Bronchial epithelial cell (primary cell): ENCODE results near the gene OTUD1. TPM values are rescaled to one million over a fixed set of nuclear protein-coding genes. Genes with fewer than 3 reads are reported as not detected.

Source experiments
- DNase-seq: peaks from one replicate; pipeline ENCODE4 v3.0.0-alpha.2; 2010; ENCODE audit warnings: low read depth
- FAIRE-seq: peaks from 2 replicates; lab custom pipeline; 2011; peaks lifted over from hg19 to GRCh38; lab: Jason Lieb, UNC
- H3K27me3 ChIP-seq: 2 replicates; pipeline ENCODE4 v1.5.1; 2011; ENCODE audit warnings: low read length; ENCODE audit not compliant: control insufficient read depth, insufficient read depth
- H3K36me3 ChIP-seq: 2 replicates; pipeline ENCODE4 v1.5.1; 2011; ENCODE audit warnings: low read length; ENCODE audit not compliant: control insufficient read depth, insufficient read depth
- H3K4me3 ChIP-seq: 2 replicates; pipeline ENCODE4 v1.5.1; 2011; ENCODE audit warnings: mild to moderate bottlenecking, low read depth, low read length, control low read depth
- total RNA-seq: library from RNA; depleted of rRNA; stranded (reverse); fragments of >200 nt; gene quantifications from 2 replicates; pipeline ENCODE4 v1.2.1, GENCODE V29; 2014
- TF ChIP-seq, protein P1 (sequence below): IDR thresholded peaks from 2 replicates; pipeline ENCODE4 v1.5.1; 2011; ENCODE audit warnings: mild to moderate bottlenecking, moderate library complexity, low read length, control low read depth, inconsistent platforms; ENCODE audit not compliant: insufficient read depth, severe bottlenecking

OTUD1 gene
- total RNA-seq, 1 donor from 2014 or later, result 16.8 TPM

DNA sequence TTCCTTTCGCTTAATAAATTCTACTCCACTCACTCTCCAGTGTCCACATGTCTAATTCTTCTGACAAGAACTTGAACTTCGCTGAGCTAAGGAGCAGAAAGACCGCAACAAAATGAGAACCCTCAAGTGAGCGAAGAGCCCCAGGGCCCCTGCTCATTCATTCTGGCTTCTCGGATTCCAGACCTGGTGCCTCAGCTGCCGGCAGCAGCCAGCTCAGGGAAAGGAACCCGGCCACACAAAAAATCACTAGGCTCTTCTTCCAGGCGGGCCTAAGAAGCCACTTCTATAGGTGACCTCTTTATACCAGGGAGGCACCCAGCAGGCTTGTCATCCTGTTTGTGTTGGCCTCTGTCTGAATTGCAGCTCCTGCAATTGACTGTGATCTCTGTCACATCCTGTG, 33.3 kb downstream of the OTUD1 start:
- Histone ChIP-seq H3K27me3 (no peaks in the 10 kb centered on the region), H3K4me3 (no peak overlapping the region), H3K36me3 (no peaks in the 10 kb centered on the region)
- TF ChIP-seq, protein P1, sequence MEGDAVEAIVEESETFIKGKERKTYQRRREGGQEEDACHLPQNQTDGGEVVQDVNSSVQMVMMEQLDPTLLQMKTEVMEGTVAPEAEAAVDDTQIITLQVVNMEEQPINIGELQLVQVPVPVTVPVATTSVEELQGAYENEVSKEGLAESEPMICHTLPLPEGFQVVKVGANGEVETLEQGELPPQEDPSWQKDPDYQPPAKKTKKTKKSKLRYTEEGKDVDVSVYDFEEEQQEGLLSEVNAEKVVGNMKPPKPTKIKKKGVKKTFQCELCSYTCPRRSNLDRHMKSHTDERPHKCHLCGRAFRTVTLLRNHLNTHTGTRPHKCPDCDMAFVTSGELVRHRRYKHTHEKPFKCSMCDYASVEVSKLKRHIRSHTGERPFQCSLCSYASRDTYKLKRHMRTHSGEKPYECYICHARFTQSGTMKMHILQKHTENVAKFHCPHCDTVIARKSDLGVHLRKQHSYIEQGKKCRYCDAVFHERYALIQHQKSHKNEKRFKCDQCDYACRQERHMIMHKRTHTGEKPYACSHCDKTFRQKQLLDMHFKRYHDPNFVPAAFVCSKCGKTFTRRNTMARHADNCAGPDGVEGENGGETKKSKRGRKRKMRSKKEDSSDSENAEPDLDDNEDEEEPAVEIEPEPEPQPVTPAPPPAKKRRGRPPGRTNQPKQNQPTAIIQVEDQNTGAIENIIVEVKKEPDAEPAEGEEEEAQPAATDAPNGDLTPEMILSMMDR, result no peak
- DNase-seq (no peak), FAIRE-seq (no peak)

DNA sequence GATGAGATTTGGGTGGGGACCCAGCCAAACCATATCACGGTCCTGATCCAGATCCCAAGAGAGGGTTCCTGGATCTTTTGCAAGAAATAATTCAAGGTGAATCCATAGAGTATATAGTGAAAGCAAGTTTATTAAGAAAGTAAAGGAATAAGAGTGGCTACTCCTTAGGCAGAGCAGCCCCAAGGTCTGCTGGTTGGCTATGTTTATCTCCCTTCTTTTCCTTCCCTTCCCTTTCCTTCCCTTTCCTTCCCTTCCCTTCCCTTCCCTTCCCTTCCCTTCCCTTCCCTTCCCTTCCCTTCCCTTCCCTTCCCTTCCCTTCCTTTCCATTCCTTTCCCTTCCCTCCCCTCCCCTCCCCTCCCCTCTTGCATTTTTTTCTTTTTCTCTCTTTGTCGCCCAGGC, 35.2 kb downstream of the OTUD1 start:
- H3K36me3 ChIP-seq, result no peaks in the 10 kb centered on the region
- TF ChIP-seq, protein P1, result no peak
- no peaks in the 10 kb centered on the region for H3K27me3 ChIP-seq
- FAIRE-seq (no peak), DNase-seq (no peak)
- no peak overlapping the region for H3K4me3 ChIP-seq

DNA sequence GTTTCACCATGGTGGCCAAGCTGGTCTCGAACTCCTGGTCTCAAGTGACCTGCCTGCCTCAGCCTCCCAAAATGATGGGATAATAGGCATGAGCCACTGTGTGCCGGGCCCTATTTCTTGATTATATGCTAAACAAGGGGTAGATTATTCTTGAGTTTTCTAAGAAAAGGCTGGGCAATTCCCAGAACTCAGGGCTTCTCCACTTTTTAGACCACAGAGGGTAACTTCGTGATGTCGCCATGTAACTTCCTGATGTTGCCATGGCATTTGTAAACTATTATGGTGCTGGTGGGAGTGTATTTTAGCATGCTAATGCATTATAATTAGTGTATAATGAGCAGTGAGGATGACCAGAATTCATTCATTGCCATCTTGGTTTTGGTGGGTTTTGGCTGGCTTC, 35.8 kb downstream of the OTUD1 start:
- TF ChIP-seq, protein P1, result no peak
- Histone ChIP-seq H3K36me3 (no peaks in the 10 kb centered on the region), H3K4me3 (no peak overlapping the region), H3K27me3 (no peaks in the 10 kb centered on the region)
- no peak for DNase-seq
- FAIRE-seq, result no peak

DNA sequence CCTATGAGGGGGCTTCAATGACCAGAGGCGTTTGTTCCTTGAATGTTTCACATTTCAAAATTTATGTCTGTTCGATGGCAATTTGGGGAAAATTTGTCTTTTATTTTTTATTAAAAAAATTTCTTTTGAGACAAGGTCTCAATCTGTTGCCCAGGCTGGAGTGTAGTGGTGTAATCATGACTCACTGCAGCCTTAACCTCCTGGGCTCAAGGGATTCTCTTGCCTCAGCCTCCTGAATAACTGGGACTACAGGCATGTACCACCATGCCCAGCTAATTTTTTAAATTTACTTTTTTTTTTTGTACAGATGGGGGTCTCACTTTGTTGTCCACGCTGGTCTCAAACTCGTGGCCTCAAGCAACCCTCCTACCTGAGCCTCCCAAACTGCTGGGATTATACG, 39.7 kb downstream of the OTUD1 start:
- no peak for FAIRE-seq
- DNase-seq, result peak; percentile 35
- H3K27me3 ChIP-seq, result no peaks in the 10 kb centered on the region
- H3K36me3 ChIP-seq, result no peaks in the 10 kb centered on the region
- TF ChIP-seq, protein P1, result no peak
- no peak overlapping the region for H3K4me3 ChIP-seq

DNA sequence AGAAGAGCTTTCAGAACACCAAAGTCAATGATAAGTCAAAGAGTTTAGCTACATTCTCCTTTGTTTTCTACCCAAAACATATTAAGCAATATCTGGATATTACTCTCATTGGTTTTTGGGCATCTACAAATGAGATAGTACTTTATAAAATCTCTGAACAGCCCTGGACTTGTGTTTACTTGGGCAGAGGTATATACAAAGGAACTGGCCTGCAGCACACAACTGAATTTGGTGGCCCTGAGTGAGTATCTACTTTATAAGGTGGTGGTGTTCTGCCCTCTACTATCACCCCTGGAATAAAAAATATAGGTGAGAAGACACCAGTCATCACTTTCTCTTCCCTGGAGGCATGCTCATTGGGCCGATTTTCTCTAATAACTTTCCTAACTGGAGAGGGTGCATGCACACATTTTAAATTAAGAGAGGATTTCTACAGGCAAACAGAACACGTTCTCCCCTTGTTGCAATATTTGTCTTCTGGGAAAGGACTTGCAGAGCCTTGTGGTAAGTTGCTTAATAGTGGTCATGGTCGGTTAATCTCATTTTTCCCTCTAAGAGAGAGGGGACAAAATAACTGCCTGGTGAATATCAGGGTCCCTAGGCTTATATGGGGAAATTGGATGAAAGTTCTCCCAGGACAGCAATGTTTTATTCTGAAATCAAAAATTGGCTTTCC, 41.1 kb downstream of the OTUD1 start:
- no peak for FAIRE-seq
- no peak overlapping the region for H3K4me3 ChIP-seq
- no peaks in the 10 kb centered on the region for H3K36me3 ChIP-seq
- TF ChIP-seq, protein P1, result no peak
- no peaks in the 10 kb centered on the region for H3K27me3 ChIP-seq
- DNase-seq, result no peak
